ENCODE measurements around the gene CTCFL. TPM values are rescaled to one million over a fixed set of nuclear protein-coding genes. Genes with fewer than 3 reads are reported as not detected.

The CTCFL gene
- total and polyA plus RNA-seq, 10 donors, result 0.23 to 0.45 (median 0.26) TPM; not detected in 7

DNA sequence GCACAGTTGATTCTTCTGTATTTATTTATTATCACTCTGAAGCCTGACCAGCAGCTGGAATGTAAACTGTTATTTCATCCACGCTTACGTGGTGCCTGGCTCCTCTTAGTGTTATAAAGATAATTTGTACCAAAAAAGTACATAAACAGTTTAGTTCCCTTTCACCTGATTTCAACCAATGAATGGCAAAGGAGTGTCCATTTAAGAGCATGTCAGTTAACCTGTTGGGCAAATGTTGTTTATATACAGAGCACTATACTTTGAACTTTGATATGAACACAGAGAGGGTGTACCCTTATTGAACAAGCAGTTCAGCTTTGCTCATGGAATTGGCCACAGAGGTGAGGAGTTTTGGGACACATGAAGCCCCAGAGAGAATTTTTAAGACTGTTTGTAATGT lies 7.2 kb upstream of the CTCFL start:
- H3K27ac ChIP-seq, result no peak overlapping the region
- no peak overlapping the region for H3K4me3 ChIP-seq
- no peaks in the 10 kb centered on the region for H3K4me1 ChIP-seq
- H3K9me3 ChIP-seq, result no peaks in the 10 kb centered on the region
- TF ChIP-seq, protein P1, sequence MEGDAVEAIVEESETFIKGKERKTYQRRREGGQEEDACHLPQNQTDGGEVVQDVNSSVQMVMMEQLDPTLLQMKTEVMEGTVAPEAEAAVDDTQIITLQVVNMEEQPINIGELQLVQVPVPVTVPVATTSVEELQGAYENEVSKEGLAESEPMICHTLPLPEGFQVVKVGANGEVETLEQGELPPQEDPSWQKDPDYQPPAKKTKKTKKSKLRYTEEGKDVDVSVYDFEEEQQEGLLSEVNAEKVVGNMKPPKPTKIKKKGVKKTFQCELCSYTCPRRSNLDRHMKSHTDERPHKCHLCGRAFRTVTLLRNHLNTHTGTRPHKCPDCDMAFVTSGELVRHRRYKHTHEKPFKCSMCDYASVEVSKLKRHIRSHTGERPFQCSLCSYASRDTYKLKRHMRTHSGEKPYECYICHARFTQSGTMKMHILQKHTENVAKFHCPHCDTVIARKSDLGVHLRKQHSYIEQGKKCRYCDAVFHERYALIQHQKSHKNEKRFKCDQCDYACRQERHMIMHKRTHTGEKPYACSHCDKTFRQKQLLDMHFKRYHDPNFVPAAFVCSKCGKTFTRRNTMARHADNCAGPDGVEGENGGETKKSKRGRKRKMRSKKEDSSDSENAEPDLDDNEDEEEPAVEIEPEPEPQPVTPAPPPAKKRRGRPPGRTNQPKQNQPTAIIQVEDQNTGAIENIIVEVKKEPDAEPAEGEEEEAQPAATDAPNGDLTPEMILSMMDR (IDR thresholded peaks at IDR 0.05 in 8 of 11, conservative IDR thresholded peaks at IDR 0.05 in 3 of 11), result no peak
- TF ChIP-seq POLR2A (IDR thresholded peaks at IDR 0.05), result no peak
- TF ChIP-seq POLR2AphosphoS5 (IDR thresholded peaks at IDR 0.05), result no peak
- 89 to 98% (median 96%) methylated on average over 2 of the region's 2 CpGs for WGBS, 5 donors
- H3K36me3 ChIP-seq, result no peaks in the 10 kb centered on the region
- no peak for DNase-seq
- intact Hi-C loops (cut with DNase I; ENCODE audit: low total_unique reads), result no loop called here
- H3K27me3 ChIP-seq (replicated peaks in 1 of 7), result peaks cover 0 to 22% (median 0%) of the 10 kb centered on the region in 7 donors

DNA sequence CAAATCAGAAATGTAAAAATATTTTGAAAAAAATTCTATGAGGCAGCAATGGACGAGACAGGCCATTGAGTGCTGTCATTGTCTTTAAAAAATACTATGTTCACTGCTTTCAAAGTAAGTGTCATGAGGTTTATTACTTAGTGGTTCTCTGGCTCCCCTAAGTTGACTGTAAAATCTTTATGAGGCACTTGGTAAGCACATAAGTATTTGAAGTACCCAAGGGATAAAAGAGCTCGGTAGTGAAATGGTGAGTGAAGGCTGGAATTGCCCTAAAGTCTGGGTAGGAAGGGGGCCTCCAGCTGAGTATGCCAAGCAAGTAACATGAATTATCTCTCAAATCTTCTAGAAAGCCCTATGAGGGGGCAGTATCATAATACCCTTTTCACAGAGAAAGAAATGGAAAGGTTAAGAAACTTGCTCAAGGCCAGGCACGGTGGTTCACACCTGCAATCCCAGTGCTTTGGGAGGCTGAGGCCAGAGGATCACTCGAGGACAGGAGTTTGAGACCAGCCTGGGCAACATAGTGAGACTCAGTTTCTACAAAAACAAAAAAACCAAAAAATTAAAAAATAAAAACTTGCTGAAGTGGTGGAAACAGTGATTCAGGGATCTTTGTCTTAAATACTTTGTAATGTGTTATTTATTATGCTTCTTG lies 5.5 kb upstream of the CTCFL start:
- Histone ChIP-seq H3K27me3 (replicated peaks in 1 of 7) (peaks cover 0 to 11% (median 0%) of the 10 kb centered on the region in 7 donors), H3K4me1 (no peaks in the 10 kb centered on the region), H3K9me3 (no peaks in the 10 kb centered on the region), H3K36me3 (no peaks in the 10 kb centered on the region), H3K4me3 (no peak overlapping the region), H3K27ac (no peak overlapping the region)
- DNase-seq, result no peak
- intact Hi-C loops (cut with DNase I; ENCODE audit: low total_unique reads), result no loop called here
- TF ChIP-seq, protein P1 (IDR thresholded peaks at IDR 0.05 in 8 of 11, conservative IDR thresholded peaks at IDR 0.05 in 3 of 11), result no peak
- no peak for TF ChIP-seq POLR2A (IDR thresholded peaks at IDR 0.05)
- no peak for TF ChIP-seq POLR2AphosphoS5 (IDR thresholded peaks at IDR 0.05)
- 72 to 84% (median 83%) methylated on average over 4 of the region's 4 CpGs for WGBS, 5 donors

DNA sequence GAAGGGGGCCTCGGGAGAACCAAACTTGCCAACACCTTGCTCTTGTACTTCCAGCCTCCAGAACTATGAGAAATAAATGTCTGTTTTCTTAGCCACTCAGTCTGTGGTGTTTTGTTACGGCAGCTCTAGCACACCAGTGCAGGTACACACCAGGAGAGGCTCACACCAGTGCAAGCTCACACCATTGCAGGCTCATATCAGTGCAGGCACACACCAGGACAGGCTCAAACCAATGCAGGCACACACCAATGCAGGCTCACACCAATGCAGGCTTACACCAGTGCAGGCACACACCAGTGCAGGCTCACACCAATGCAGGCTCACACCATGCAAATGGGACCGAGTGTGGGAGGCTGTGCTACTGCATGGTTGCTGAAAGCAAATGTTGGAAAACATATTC lies 4.9 kb upstream of the CTCFL start:
- Histone ChIP-seq H3K36me3 (no peaks in the 10 kb centered on the region), H3K27ac (no peak overlapping the region), H3K4me3 (no peak overlapping the region), H3K4me1 (no peaks in the 10 kb centered on the region), H3K27me3 (replicated peaks in 1 of 7) (peaks cover 0 to 7% (median 0%) of the 10 kb centered on the region in 7 donors), H3K9me3 (no peaks in the 10 kb centered on the region)
- 71 to 92% (median 84%) methylated on average over 3 of the region's 3 CpGs for WGBS, 5 donors
- intact Hi-C loops (cut with DNase I; ENCODE audit: low total_unique reads), result no loop called here
- DNase-seq, result no peak
- TF ChIP-seq POLR2AphosphoS5 (IDR thresholded peaks at IDR 0.05) (no peak), POLR2A (IDR thresholded peaks at IDR 0.05) (no peak)
- TF ChIP-seq, protein P1 (IDR thresholded peaks at IDR 0.05 in 8 of 11, conservative IDR thresholded peaks at IDR 0.05 in 3 of 11), result no peak

- peaks cover 0 to 4% (median 0%) of the 10 kb centered on the region in 7 donors for H3K27me3 ChIP-seq (replicated peaks in 1 of 7)
- H3K9me3 ChIP-seq, result no peaks in the 10 kb centered on the region
- H3K4me1 ChIP-seq, result no peaks in the 10 kb centered on the region
- H3K27ac ChIP-seq, result no peak overlapping the region
- intact Hi-C loops (cut with DNase I; ENCODE audit: low total_unique reads), result no loop called here
- H3K4me3 ChIP-seq, result no peak overlapping the region
- H3K36me3 ChIP-seq, result no peaks in the 10 kb centered on the region
- no peak for TF ChIP-seq POLR2AphosphoS5 (IDR thresholded peaks at IDR 0.05)
- TF ChIP-seq, protein P1 (IDR thresholded peaks at IDR 0.05 in 8 of 11, conservative IDR thresholded peaks at IDR 0.05 in 3 of 11), result no peak
- no peak for TF ChIP-seq POLR2A (IDR thresholded peaks at IDR 0.05)
- DNase-seq, result no peak
- 83 to 94% (median 91%) methylated on average over 7 to 8 of the region's 8 CpGs for WGBS, 5 donors
Observed at GRCh38 chr20:57529160-57529585, 4.2 kb upstream of the CTCFL start.

Data from spleen (tissue), 11 donors.